Left ventricle myocardium inferior (tissue), 1 donor: ENCODE measurements around the gene ALDH1A1. TPM values are rescaled to one million over a fixed set of nuclear protein-coding genes. Genes with fewer than 3 reads are reported as not detected.
A peak's percentile ranks its signal among the peaks of the same experiment; 100 is the strongest.

ENCODE experiments used
- DNase-seq: peaks from one replicate; pipeline ENCODE4 v3.0.0-alpha.2; 2020
- H3K27ac ChIP-seq: fragments of 200-600 bp; replicated peaks from 2 replicates; pipeline ENCODE4 v1.8.0; 2021
- H3K27me3 ChIP-seq: fragments of 200-600 bp; 2 replicates; pipeline ENCODE4 v1.8.0; 2021; ENCODE audit warnings: low read depth
- H3K36me3 ChIP-seq: fragments of 200-600 bp; 2 replicates; pipeline ENCODE4 v1.8.0; 2021
- H3K4me1 ChIP-seq: fragments of 200-600 bp; 2 replicates; pipeline ENCODE4 v1.8.0; 2021
- H3K4me3 ChIP-seq: fragments of 200-600 bp; 2 replicates; pipeline ENCODE4 v1.8.0; 2021; ENCODE audit warnings: mild to moderate bottlenecking, moderate library complexity
- H3K9me3 ChIP-seq: fragments of 200-600 bp; replicated peaks from 2 replicates; pipeline ENCODE4 v1.8.0; 2021
- intact Hi-C: fragments of 100-400 bp; cut with micrococcal nuclease; formaldehyde crosslinking; loops from one replicate; pipeline ENCODE4 v1.11.0; 2022
- total RNA-seq: library from RNA; stranded (reverse); fragmentation: NEBNext Ultra II Directional; extraction: Animal tissue kit (Norgen Biotek cat#: 25700); gene quantifications from one replicate; pipeline ENCODE4 v1.2.1, GENCODE V29; 2021
- TF ChIP-seq, protein P1 (sequence below): fragments of 200-600 bp; IDR thresholded peaks from 2 replicates; pipeline ENCODE4 v1.8.0; 2021; ENCODE audit warnings: antibody characterized with exemption, mild to moderate bottlenecking, borderline replicate concordance
- donor health status: DM: no; HTN: yes; CAD: no; lungs with severe emphysema.

ALDH1A1 gene
- total RNA-seq, 1 donor from 2014 or later: 20.7 TPM

- peak overlapping the region; percentile 82 for H3K27ac ChIP-seq
- H3K4me1 ChIP-seq: peaks cover 18% of the 10 kb centered on the region
- H3K9me3 ChIP-seq: no peaks in the 10 kb centered on the region
- TF ChIP-seq, protein P1, sequence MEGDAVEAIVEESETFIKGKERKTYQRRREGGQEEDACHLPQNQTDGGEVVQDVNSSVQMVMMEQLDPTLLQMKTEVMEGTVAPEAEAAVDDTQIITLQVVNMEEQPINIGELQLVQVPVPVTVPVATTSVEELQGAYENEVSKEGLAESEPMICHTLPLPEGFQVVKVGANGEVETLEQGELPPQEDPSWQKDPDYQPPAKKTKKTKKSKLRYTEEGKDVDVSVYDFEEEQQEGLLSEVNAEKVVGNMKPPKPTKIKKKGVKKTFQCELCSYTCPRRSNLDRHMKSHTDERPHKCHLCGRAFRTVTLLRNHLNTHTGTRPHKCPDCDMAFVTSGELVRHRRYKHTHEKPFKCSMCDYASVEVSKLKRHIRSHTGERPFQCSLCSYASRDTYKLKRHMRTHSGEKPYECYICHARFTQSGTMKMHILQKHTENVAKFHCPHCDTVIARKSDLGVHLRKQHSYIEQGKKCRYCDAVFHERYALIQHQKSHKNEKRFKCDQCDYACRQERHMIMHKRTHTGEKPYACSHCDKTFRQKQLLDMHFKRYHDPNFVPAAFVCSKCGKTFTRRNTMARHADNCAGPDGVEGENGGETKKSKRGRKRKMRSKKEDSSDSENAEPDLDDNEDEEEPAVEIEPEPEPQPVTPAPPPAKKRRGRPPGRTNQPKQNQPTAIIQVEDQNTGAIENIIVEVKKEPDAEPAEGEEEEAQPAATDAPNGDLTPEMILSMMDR: no peak
- peak; percentile 65 for DNase-seq
- no peaks in the 10 kb centered on the region for H3K27me3 ChIP-seq
- no peak overlapping the region for H3K4me3 ChIP-seq
- intact Hi-C loops: no loop called here
- no peaks in the 10 kb centered on the region for H3K36me3 ChIP-seq
These were observed 70.6 kb downstream of the ALDH1A1 start for GRCh38 chr9:72882117-72882775.

GRCh38 chr9:72880821-72881220, 72.0 kb downstream of the ALDH1A1 start:
- no peak for DNase-seq
- H3K36me3 ChIP-seq: no peaks in the 10 kb centered on the region
- no peaks in the 10 kb centered on the region for H3K27me3 ChIP-seq
- intact Hi-C loops: no loop called here
- TF ChIP-seq, protein P1: no peak
- H3K4me1 ChIP-seq: peaks cover 18% of the 10 kb centered on the region
- no peak overlapping the region for H3K27ac ChIP-seq
- no peaks in the 10 kb centered on the region for H3K9me3 ChIP-seq
- no peak overlapping the region for H3K4me3 ChIP-seq

DNA sequence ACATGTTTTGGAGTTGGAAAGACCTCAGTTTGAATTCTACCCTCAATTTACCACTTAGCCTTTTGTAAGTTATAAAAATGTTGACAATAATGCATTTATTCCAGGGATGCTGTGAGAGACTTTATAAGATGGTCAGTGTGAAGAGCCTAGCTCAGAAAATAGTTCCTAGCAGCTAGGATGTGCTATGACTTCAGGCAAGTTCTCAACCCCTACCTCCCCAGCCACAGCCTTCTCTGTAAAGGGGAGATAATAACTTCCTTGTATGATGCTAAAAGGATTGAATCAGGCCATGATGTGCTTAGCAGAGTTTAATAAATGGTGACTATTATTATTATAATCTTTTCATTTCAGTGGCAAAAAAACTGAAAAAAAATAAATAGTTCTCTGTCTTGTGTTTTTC, 77.6 kb downstream of the ALDH1A1 start:
- Histone ChIP-seq H3K4me3 (no peak overlapping the region), H3K27me3 (no peaks in the 10 kb centered on the region), H3K9me3 (no peaks in the 10 kb centered on the region), H3K4me1 (peaks cover 26% of the 10 kb centered on the region), H3K27ac (no peak overlapping the region), H3K36me3 (no peaks in the 10 kb centered on the region)
- intact Hi-C loops: no loop called here
- no peak for DNase-seq
- TF ChIP-seq, protein P1: no peak

GRCh38 chr9:72874344-72874743, 78.5 kb downstream of the ALDH1A1 start:
- Histone ChIP-seq H3K27me3 (no peaks in the 10 kb centered on the region), H3K4me3 (no peak overlapping the region), H3K4me1 (peaks cover 26% of the 10 kb centered on the region), H3K9me3 (no peaks in the 10 kb centered on the region), H3K36me3 (no peaks in the 10 kb centered on the region), H3K27ac (no peak overlapping the region)
- intact Hi-C loops: loop anchor here (5.0 kb wide), 1 partner anchor 148 kb away; no protein-coding TSS in a partner anchor
- DNase-seq: no peak
- TF ChIP-seq, protein P1: no peak

DNA sequence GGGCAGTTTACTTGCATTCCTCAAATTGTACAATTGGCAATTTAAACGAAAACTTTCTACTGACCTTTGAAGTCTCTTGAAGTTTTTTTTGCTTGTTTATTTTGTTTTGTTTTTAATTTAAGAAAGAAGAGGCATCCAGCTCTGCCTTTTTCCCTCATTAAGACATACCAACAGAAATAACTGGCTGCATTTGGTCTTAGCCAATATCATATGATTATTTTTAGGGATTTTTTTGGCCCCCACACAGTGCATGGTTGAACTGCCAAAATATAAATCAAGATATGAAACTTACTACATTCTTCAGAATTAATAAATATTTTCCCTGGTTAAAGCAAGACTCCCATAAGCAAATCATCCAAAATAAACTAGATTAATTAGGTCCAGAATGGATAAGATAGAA, 79.4 kb downstream of the ALDH1A1 start:
- TF ChIP-seq, protein P1: no peak
- peaks cover 26% of the 10 kb centered on the region for H3K4me1 ChIP-seq
- no peak overlapping the region for H3K27ac ChIP-seq
- H3K4me3 ChIP-seq: no peak overlapping the region
- no peaks in the 10 kb centered on the region for H3K9me3 ChIP-seq
- no peaks in the 10 kb centered on the region for H3K27me3 ChIP-seq
- DNase-seq: no peak
- no peaks in the 10 kb centered on the region for H3K36me3 ChIP-seq
- intact Hi-C loops: loop anchor here (5.0 kb wide), 1 partner anchor 149 kb away; no protein-coding TSS in a partner anchor
